ENCODE data around the gene MAML3.

DNA sequence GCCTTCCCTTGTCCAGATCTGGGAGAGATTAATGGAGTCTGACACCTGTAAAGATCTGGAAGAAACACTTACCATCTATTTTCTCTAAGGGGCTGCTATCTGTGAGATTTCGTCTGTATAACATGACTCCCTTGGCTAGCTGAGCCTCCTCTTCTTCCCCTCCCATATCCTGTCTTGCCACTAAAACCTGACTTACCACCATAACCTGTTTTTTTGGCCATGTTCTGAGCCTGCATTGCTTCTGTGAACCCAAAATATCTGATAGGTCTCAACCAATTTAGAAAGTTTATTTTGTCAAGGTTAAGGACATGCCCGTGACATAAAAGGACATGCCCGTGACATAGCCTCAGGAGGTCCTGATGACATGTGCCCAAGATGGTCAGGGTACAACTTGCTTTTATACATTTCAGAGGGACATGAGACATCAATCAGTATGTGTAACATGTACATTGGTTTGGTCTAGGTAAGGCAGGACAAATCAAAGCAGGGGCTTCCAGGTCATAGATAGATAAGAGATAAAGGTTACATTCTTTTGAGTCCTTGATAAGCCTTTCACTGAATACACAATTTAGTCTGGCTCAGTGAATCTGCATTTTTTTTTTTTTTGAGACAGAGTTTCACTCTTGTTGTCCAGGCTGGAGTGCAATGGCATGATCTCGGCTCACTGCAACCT lies 476.9 kb downstream of the MAML3 start:
- TF ChIP-seq, protein P1, sequence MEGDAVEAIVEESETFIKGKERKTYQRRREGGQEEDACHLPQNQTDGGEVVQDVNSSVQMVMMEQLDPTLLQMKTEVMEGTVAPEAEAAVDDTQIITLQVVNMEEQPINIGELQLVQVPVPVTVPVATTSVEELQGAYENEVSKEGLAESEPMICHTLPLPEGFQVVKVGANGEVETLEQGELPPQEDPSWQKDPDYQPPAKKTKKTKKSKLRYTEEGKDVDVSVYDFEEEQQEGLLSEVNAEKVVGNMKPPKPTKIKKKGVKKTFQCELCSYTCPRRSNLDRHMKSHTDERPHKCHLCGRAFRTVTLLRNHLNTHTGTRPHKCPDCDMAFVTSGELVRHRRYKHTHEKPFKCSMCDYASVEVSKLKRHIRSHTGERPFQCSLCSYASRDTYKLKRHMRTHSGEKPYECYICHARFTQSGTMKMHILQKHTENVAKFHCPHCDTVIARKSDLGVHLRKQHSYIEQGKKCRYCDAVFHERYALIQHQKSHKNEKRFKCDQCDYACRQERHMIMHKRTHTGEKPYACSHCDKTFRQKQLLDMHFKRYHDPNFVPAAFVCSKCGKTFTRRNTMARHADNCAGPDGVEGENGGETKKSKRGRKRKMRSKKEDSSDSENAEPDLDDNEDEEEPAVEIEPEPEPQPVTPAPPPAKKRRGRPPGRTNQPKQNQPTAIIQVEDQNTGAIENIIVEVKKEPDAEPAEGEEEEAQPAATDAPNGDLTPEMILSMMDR (IDR thresholded peaks at IDR 0.05): no peak
- no peak for TF ChIP-seq POLR2A (IDR thresholded peaks at IDR 0.05)
- TF ChIP-seq EP300 (IDR thresholded peaks at IDR 0.05): no peak
